SK-N-SH (cell line): ENCODE measurements around the gene DYNLL1.

Experiments used
- EP300 ChIP-seq, 2 experiments: IDR thresholded peaks; 2 replicates each; pipeline versions ENCODE4 v1.4.0 to v1.6.1; 2012; ENCODE audit warnings: borderline replicate concordance in 1 of 2, low read depth in 1 of 2, low read length in 1 of 2
- EZH2phosphoT487 ChIP-seq: fragments of 200-600 bp; sonication (generic); IDR thresholded peaks from 2 replicates; pipeline ENCODE4 v1.6.1; 2017; ENCODE audit warnings: low read depth, mixed run types, mild to moderate bottlenecking, antibody characterized with exemption, moderate library complexity, borderline replicate concordance
- FOSL2 ChIP-seq: IDR thresholded peaks from 2 replicates; pipeline ENCODE4 v1.4.0; 2012; ENCODE audit warnings: low read depth, mild to moderate bottlenecking, moderate library complexity, borderline replicate concordance
- JUND ChIP-seq: IDR thresholded peaks from 2 replicates; pipeline ENCODE4 v1.4.0; 2012
- MEF2A ChIP-seq: IDR thresholded peaks from 2 replicates; pipeline ENCODE4 v1.4.0; 2012; ENCODE audit warnings: low read depth, borderline replicate concordance
- MXI1 ChIP-seq: IDR thresholded peaks from 2 replicates; pipeline ENCODE4 v1.6.1; 2012; ENCODE audit warnings: mild to moderate bottlenecking, low read depth, low read length, improper control_type of control experiment
- RAD21 ChIP-seq: IDR thresholded peaks from 2 replicates; pipeline ENCODE4 v1.6.1; 2012; ENCODE audit warnings: mild to moderate bottlenecking, low read length
- YY1 ChIP-seq: IDR thresholded peaks from 2 replicates; pipeline ENCODE4 v1.4.0; 2012; ENCODE audit warnings: low read depth, mild to moderate bottlenecking
- TF ChIP-seq, protein P1 (sequence below): fragments of 200-600 bp; sonication (generic); IDR thresholded peaks from 2 replicates; pipeline ENCODE4 v1.6.1; 2017; ENCODE audit warnings: antibody characterized with exemption, mild to moderate bottlenecking, moderate library complexity
- TF ChIP-seq, protein P2 (sequence below): IDR thresholded peaks from 2 replicates; pipeline ENCODE4 v1.4.0; 2012; ENCODE audit warnings: low read depth, borderline replicate concordance
- TF ChIP-seq, protein P3 (sequence below): IDR thresholded peaks from 2 replicates; pipeline ENCODE4 v1.6.1; 2012; ENCODE audit warnings: mild to moderate bottlenecking, low read depth, low read length, moderate library complexity

DNA sequence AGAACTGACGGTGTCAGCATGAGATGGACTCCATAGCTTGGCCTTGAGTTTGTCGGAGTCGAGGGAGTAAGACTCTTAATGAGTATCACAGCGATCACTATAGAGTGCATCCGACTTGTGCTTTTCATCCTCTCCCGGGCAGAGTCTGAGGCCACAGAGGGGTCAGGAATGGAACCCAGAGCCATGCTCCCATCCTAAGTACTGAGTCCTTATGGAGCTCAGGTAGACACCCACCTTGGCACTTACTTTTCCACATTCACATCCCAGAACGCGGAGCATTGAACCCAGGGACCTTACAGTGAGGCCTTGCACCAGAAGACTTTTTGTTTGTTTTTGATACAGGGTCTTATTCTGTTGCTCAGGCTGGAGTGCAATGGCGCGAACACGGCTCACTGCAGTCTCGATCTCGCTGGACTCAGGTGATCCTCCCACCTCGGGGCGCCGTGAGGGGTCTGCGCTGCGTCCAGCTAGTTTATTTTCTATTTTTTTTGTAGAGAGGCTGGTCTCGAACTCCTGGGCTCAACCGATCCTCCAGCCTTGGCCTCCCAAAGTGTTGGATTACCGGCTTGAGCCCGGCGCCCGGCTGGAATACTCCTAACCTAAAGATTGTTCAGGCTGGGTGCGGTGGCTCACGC lies 25.6 kb upstream of the DYNLL1 start:
- TF ChIP-seq, protein P1, sequence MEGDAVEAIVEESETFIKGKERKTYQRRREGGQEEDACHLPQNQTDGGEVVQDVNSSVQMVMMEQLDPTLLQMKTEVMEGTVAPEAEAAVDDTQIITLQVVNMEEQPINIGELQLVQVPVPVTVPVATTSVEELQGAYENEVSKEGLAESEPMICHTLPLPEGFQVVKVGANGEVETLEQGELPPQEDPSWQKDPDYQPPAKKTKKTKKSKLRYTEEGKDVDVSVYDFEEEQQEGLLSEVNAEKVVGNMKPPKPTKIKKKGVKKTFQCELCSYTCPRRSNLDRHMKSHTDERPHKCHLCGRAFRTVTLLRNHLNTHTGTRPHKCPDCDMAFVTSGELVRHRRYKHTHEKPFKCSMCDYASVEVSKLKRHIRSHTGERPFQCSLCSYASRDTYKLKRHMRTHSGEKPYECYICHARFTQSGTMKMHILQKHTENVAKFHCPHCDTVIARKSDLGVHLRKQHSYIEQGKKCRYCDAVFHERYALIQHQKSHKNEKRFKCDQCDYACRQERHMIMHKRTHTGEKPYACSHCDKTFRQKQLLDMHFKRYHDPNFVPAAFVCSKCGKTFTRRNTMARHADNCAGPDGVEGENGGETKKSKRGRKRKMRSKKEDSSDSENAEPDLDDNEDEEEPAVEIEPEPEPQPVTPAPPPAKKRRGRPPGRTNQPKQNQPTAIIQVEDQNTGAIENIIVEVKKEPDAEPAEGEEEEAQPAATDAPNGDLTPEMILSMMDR = no peak
- TF ChIP-seq MXI1 (no peak), RAD21 (no peak), FOSL2 (no peak), MEF2A (no peak), YY1 (no peak), EZH2phosphoT487 (no peak), EP300 (IDR thresholded peaks at IDR 0.05; ENCODE audit: borderline replicate concordance in 1 of 2, low read depth in 1 of 2, low read length in 1 of 2) (no peak), JUND (no peak)
- TF ChIP-seq, protein P2, sequence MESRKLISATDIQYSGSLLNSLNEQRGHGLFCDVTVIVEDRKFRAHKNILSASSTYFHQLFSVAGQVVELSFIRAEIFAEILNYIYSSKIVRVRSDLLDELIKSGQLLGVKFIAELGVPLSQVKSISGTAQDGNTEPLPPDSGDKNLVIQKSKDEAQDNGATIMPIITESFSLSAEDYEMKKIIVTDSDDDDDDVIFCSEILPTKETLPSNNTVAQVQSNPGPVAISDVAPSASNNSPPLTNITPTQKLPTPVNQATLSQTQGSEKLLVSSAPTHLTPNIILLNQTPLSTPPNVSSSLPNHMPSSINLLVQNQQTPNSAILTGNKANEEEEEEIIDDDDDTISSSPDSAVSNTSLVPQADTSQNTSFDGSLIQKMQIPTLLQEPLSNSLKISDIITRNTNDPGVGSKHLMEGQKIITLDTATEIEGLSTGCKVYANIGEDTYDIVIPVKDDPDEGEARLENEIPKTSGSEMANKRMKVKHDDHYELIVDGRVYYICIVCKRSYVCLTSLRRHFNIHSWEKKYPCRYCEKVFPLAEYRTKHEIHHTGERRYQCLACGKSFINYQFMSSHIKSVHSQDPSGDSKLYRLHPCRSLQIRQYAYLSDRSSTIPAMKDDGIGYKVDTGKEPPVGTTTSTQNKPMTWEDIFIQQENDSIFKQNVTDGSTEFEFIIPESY = no peak
- TF ChIP-seq, protein P3, sequence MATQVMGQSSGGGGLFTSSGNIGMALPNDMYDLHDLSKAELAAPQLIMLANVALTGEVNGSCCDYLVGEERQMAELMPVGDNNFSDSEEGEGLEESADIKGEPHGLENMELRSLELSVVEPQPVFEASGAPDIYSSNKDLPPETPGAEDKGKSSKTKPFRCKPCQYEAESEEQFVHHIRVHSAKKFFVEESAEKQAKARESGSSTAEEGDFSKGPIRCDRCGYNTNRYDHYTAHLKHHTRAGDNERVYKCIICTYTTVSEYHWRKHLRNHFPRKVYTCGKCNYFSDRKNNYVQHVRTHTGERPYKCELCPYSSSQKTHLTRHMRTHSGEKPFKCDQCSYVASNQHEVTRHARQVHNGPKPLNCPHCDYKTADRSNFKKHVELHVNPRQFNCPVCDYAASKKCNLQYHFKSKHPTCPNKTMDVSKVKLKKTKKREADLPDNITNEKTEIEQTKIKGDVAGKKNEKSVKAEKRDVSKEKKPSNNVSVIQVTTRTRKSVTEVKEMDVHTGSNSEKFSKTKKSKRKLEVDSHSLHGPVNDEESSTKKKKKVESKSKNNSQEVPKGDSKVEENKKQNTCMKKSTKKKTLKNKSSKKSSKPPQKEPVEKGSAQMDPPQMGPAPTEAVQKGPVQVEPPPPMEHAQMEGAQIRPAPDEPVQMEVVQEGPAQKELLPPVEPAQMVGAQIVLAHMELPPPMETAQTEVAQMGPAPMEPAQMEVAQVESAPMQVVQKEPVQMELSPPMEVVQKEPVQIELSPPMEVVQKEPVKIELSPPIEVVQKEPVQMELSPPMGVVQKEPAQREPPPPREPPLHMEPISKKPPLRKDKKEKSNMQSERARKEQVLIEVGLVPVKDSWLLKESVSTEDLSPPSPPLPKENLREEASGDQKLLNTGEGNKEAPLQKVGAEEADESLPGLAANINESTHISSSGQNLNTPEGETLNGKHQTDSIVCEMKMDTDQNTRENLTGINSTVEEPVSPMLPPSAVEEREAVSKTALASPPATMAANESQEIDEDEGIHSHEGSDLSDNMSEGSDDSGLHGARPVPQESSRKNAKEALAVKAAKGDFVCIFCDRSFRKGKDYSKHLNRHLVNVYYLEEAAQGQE = no peak
